Sigmoid colon (tissue), 4 donors: ENCODE results near the gene SEC62.

Experiments
- EP300 ChIP-seq, 4 donors: sonication (generic); formaldehyde crosslinking; IDR thresholded peaks; one replicate each; pipeline ENCODE4 v1.6.1; 2017; ENCODE audit warnings: antibody characterized with exemption in 4 of 4
- POLR2A ChIP-seq, 2 donors: fragments of 450-650 bp; IDR thresholded peaks; one replicate each; pipeline ENCODE4 v1.6.1; 2016; ENCODE audit warnings: antibody characterized with exemption in 2 of 2, mild to moderate bottlenecking in 2 of 2, moderate library complexity in 2 of 2
- POLR2AphosphoS5 ChIP-seq, 4 donors: sonication (generic); formaldehyde crosslinking; IDR thresholded peaks; one replicate each; pipeline ENCODE4 v1.6.1; 2017; ENCODE audit warnings: antibody characterized with exemption in 4 of 4
- TF ChIP-seq, protein P1 (sequence below), 4 experiments: fragments of 450-650 bp in 3 of 4; fragments of 200-600 bp in 1 of 4; IDR thresholded peaks; one replicate each; pipeline ENCODE4 v1.5.1; 2016 to 2019; ENCODE audit warnings: antibody characterized with exemption in 4 of 4, mild to moderate bottlenecking in 3 of 4, moderate library complexity in 2 of 4

DNA sequence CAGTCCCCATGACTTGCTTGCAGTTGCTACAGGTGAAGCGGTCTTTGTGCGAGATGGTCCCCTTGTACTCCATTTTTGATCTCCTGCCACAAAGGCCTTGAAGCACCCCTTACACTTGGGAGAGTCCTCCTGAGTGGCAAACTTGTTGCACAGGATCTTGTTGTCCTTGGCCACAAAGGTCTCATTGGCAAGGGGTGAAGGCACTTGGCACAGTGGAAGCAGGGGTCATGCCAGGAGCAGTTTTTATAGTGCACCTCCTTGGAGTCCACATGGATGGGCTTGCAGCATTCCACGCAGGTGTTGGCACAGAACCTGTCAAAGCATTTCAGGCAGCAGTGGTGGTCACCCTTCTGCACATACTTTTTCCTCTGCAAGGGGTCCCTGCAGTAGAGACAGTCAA, 20.3 kb upstream of the SEC62 start:
- TF ChIP-seq, protein P1, sequence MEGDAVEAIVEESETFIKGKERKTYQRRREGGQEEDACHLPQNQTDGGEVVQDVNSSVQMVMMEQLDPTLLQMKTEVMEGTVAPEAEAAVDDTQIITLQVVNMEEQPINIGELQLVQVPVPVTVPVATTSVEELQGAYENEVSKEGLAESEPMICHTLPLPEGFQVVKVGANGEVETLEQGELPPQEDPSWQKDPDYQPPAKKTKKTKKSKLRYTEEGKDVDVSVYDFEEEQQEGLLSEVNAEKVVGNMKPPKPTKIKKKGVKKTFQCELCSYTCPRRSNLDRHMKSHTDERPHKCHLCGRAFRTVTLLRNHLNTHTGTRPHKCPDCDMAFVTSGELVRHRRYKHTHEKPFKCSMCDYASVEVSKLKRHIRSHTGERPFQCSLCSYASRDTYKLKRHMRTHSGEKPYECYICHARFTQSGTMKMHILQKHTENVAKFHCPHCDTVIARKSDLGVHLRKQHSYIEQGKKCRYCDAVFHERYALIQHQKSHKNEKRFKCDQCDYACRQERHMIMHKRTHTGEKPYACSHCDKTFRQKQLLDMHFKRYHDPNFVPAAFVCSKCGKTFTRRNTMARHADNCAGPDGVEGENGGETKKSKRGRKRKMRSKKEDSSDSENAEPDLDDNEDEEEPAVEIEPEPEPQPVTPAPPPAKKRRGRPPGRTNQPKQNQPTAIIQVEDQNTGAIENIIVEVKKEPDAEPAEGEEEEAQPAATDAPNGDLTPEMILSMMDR (IDR thresholded peaks at IDR 0.05), result no peak
- no peak for TF ChIP-seq POLR2A (IDR thresholded peaks at IDR 0.05)
- TF ChIP-seq EP300 (IDR thresholded peaks at IDR 0.05), result no peak
- TF ChIP-seq POLR2AphosphoS5 (IDR thresholded peaks at IDR 0.05), result no peak
